Left lung (tissue), 10 donors: Measurements from ENCODE around the gene LARGE1. TPM values are rescaled to one million over a fixed set of nuclear protein-coding genes. Genes with fewer than 3 reads are reported as not detected.

Experiments used
- ATAC-seq: fragments of 200-7000 bp; cut with Tn5 transposase; one replicate; pipeline ENCODE4 v1.9.1; 2020; ENCODE audit warnings: moderate library complexity
- DNase-seq, 4 donors: peaks; one replicate each; pipeline ENCODE4 v3.0.0-alpha.2; 2013 to 2020
- H3K27ac ChIP-seq, 2 donors: fragments of 200-600 bp; sonication (generic) in 1 of 2; one replicate each; pipeline versions ENCODE4 v1.5.0 to v1.8.0; 2020 to 2021
- H3K27me3 ChIP-seq, 2 donors: fragments of 200-600 bp; sonication (generic) in 1 of 2; one replicate each; pipeline versions ENCODE4 v1.5.0 to v1.8.0; 2020 to 2021
- H3K36me3 ChIP-seq, 2 donors: fragments of 200-600 bp; sonication (generic) in 1 of 2; one replicate each; pipeline versions ENCODE4 v1.5.0 to v1.8.0; 2020 to 2021
- H3K4me1 ChIP-seq, 2 donors: fragments of 200-600 bp; one replicate each; pipeline ENCODE4 v1.8.0; 2021
- H3K4me3 ChIP-seq, 2 donors: fragments of 200-600 bp; sonication (generic) in 1 of 2; one replicate each; pipeline versions ENCODE4 v1.5.0 to v1.8.0; 2020 to 2021; ENCODE audit warnings: mild to moderate bottlenecking in 1 of 2
- H3K9me3 ChIP-seq, 2 donors: fragments of 200-600 bp; sonication (generic) in 1 of 2; one replicate each; pipeline versions ENCODE4 v1.5.0 to v1.8.0; 2020 to 2021
- CTCF ChIP-seq, 2 donors: fragments of 200-600 bp; sonication (generic) in 1 of 2; IDR thresholded peaks; one replicate each; pipeline versions ENCODE4 v1.5.0 to v1.8.0; 2021; ENCODE audit warnings: antibody characterized with exemption in 2 of 2
- intact Hi-C, 2 donors: fragments of 100-400 bp; cut with DNase I; formaldehyde crosslinking; loops; one replicate each; pipeline versions ENCODE4 v1.11.2 to v1.14.2; 2022
- polyA plus RNA-seq, 6 donors: library from polyadenylated mRNA; unstranded; fragments of 120-200 nt; gene quantifications; one replicate each; pipeline ENCODE4 v1.2.1, GENCODE V29; 2013; ENCODE audit not compliant: insufficient read length in 6 of 6
- total RNA-seq, 2 donors: library from RNA; stranded (reverse); fragmentation: NEBNext Ultra II Directional; extraction: Animal tissue kit (Norgen Biotek cat#: 25700); gene quantifications; one replicate each; pipeline ENCODE4 v1.2.1, GENCODE V29; 2021
- donor health status: DM: no; HTN: yes; CAD: no.
- donor health status: DM: no; HTN: no; CAD: no.

The LARGE1 gene
- total and polyA plus RNA-seq, 8 donors: 22.4 to 36.1 (median 33.2) TPM

- Histone ChIP-seq H3K4me3 (no peak overlapping the region), H3K27ac (no peak overlapping the region), H3K36me3 (no peaks in the 10 kb centered on the region), H3K4me1 (no peaks in the 10 kb centered on the region), H3K27me3 (no peaks in the 10 kb centered on the region), H3K9me3 (peaks cover 0 to 2% of the 10 kb centered on the region in 2 donors)
- TF ChIP-seq CTCF (IDR thresholded peaks at IDR 0.05): no peak
- ATAC-seq (no peak), DNase-seq (no peak)
- intact Hi-C loops: no loop called here
Observed at GRCh38 chr22:33831207-33831606, 89.1 kb downstream of the LARGE1 start.

GRCh38 chr22:33829546-33830280 is 90.6 kb downstream of the LARGE1 start:
- Histone ChIP-seq H3K27ac (no peak overlapping the region), H3K9me3 (peaks cover 0 to 2% of the 10 kb centered on the region in 2 donors), H3K4me1 (no peaks in the 10 kb centered on the region), H3K4me3 (no peak overlapping the region), H3K27me3 (no peaks in the 10 kb centered on the region), H3K36me3 (no peaks in the 10 kb centered on the region)
- DNase-seq (no peak), ATAC-seq (no peak)
- TF ChIP-seq CTCF (IDR thresholded peaks at IDR 0.05): no peak
- intact Hi-C loops: no loop called here

- Histone ChIP-seq H3K9me3 (peaks cover 0 to 2% of the 10 kb centered on the region in 2 donors), H3K27ac (no peak overlapping the region), H3K36me3 (no peaks in the 10 kb centered on the region), H3K4me3 (no peak overlapping the region), H3K27me3 (no peaks in the 10 kb centered on the region), H3K4me1 (no peaks in the 10 kb centered on the region)
- ATAC-seq (no peak), DNase-seq (no peak)
- TF ChIP-seq CTCF (IDR thresholded peaks at IDR 0.05): no peak
- intact Hi-C loops: no loop called here
Observed at GRCh38 chr22:33828302-33828701, 92.0 kb downstream of the LARGE1 start.

GRCh38 chr22:33825761-33826160 is 94.5 kb downstream of the LARGE1 start:
- DNase-seq (no peak), ATAC-seq (no peak)
- H3K27me3 ChIP-seq: no peaks in the 10 kb centered on the region
- H3K4me3 ChIP-seq: no peak overlapping the region
- no peak for TF ChIP-seq CTCF (IDR thresholded peaks at IDR 0.05)
- no peaks in the 10 kb centered on the region for H3K36me3 ChIP-seq
- H3K27ac ChIP-seq: no peak overlapping the region
- H3K9me3 ChIP-seq: peaks cover 0 to 2% of the 10 kb centered on the region in 2 donors
- H3K4me1 ChIP-seq: no peaks in the 10 kb centered on the region
- intact Hi-C loops: no loop called here

- H3K27ac ChIP-seq: no peak overlapping the region
- intact Hi-C loops: no loop called here
- no peaks in the 10 kb centered on the region for H3K27me3 ChIP-seq
- TF ChIP-seq CTCF (IDR thresholded peaks at IDR 0.05): no peak
- no peak for DNase-seq
- no peak for ATAC-seq
- H3K4me3 ChIP-seq: no peak overlapping the region
- no peaks in the 10 kb centered on the region for H3K36me3 ChIP-seq
- peaks cover 0 to 2% of the 10 kb centered on the region in 2 donors for H3K9me3 ChIP-seq
- no peaks in the 10 kb centered on the region for H3K4me1 ChIP-seq
Observed at GRCh38 chr22:33823552-33823951, 96.7 kb downstream of the LARGE1 start.
